HepG2 (cell line): ENCODE data around the gene SYNE2. TPM values are rescaled to one million over a fixed set of nuclear protein-coding genes. Genes with fewer than 3 reads are reported as not detected.

ENCODE experiments used
- ATAC-seq: fragments of 200-7000 bp; cut with Tn5 transposase; 3 replicates; pipeline ENCODE4 v1.9.1; 2020; ENCODE audit warnings: mild to moderate bottlenecking, moderate library complexity
- BruUV-seq: library from RNA; stranded (reverse); fragments of 400-500 nt; replicated peaks from 2 replicates; lab custom pipeline; 2021; lab: Mats Ljungman, UMichigan
- CTCF ChIA-PET: fragments of 300-600 bp; formaldehyde crosslinking; extraction: SDS; loops from one replicate; lab custom pipeline; 2021; ENCODE audit warnings: low total read pairs, inconsistent platforms, low intra/inter-chr PET ratio; lab: Yijun Ruan, JAX
- POLR2A ChIA-PET: fragments of 350-600 bp; sonication (Branson Sonifier 250); formaldehyde crosslinking; loops from one replicate; lab custom pipeline; 2020; ENCODE audit warnings: antibody characterized with exemption, inconsistent platforms; lab: Yijun Ruan, JAX
- DNase-seq: peaks from one replicate; pipeline ENCODE4 v3.0.0-alpha.2; 2015; ENCODE audit warnings: low spot score
- FAIRE-seq: peaks from 3 replicates; lab custom pipeline; 2011; peaks lifted over from hg19 to GRCh38; lab: Jason Lieb, UNC
- H2AFZ ChIP-seq: one replicate; pipeline ENCODE4 v1.6.1; 2011; ENCODE audit warnings: low read length, inconsistent platforms
- H3K27ac ChIP-seq: fragments of 300-600 bp; 3 replicates; pipeline ENCODE4 v1.8.0; 2011; ENCODE audit warnings: mixed run types, mild to moderate bottlenecking, mixed read lengths, low read length, inconsistent platforms; ENCODE audit not compliant: insufficient read depth; ENCODE audit errors: extremely low read length
- H3K27me3 ChIP-seq, 2 experiments: fragments of 200-600 bp in 1 of 2; 2 replicates in 1 of 2; 3 replicates in 1 of 2; pipeline versions ENCODE4 v1.6.0 to v1.8.0; 2011; ENCODE audit warnings: low read length in 2 of 2, mild to moderate bottlenecking in 2 of 2, moderate library complexity in 2 of 2, inconsistent platforms in 1 of 2; ENCODE audit not compliant: insufficient read depth in 2 of 2, control insufficient read depth in 1 of 2
- H3K36me3 ChIP-seq, 2 experiments: fragments of 200-600 bp in 1 of 2; replicated peaks in 1 of 2; 2 replicates in 1 of 2; 3 replicates in 1 of 2; pipeline versions ENCODE4 v1.5.1 to v1.8.0; 2011; ENCODE audit warnings: low read length in 2 of 2, inconsistent platforms in 1 of 2; ENCODE audit not compliant: insufficient read depth in 2 of 2, control insufficient read depth in 1 of 2
- H3K4me1 ChIP-seq: 2 replicates; pipeline ENCODE4 v1.5.1; 2012; ENCODE audit warnings: low read length, inconsistent platforms; ENCODE audit not compliant: insufficient read depth
- H3K4me2 ChIP-seq: 2 replicates; pipeline ENCODE4 v1.6.0; 2011; ENCODE audit warnings: low read depth, low read length, inconsistent platforms
- H3K4me3 ChIP-seq, 3 experiments: fragments of 200-600 bp in 1 of 3; sonication (generic), shearing (Covaris generic) in 1 of 3; replicated peaks in 1 of 3; 2 replicates each; pipeline ENCODE4 v1.5.1; 2011 to 2016; ENCODE audit warnings: low read length in 3 of 3, inconsistent platforms in 2 of 3, low read depth in 2 of 3, mild to moderate bottlenecking in 2 of 3, control low read depth in 1 of 3, mixed read lengths in 1 of 3; ENCODE audit not compliant: insufficient read depth in 1 of 3
- H3K79me2 ChIP-seq: one replicate; pipeline ENCODE4 v1.6.1; 2011; ENCODE audit warnings: low read length, inconsistent platforms; ENCODE audit not compliant: insufficient read depth
- H3K9ac ChIP-seq: 2 replicates; pipeline ENCODE4 v1.6.0; 2011; ENCODE audit warnings: mild to moderate bottlenecking, low read depth, low read length, inconsistent platforms; ENCODE audit not compliant: insufficient read depth
- H3K9me3 ChIP-seq: 2 replicates; pipeline ENCODE4 v1.5.1; 2012; ENCODE audit warnings: mild to moderate bottlenecking, low read length
- H4K20me1 ChIP-seq: 2 replicates; pipeline ENCODE4 v1.6.0; 2011; ENCODE audit warnings: inconsistent platforms, mild to moderate bottlenecking, low read length, moderate library complexity; ENCODE audit not compliant: insufficient read depth
- BRD4 ChIP-seq: sonication (generic); formaldehyde crosslinking; IDR thresholded peaks from 2 replicates; pipeline ENCODE4 v1.4.0; 2020; ENCODE audit warnings: missing genetic modification reagents
- FOSL2 ChIP-seq: sonication (generic); formaldehyde crosslinking; IDR thresholded peaks from 2 replicates; pipeline ENCODE4 v1.4.0; 2020; ENCODE audit warnings: missing genetic modification reagents
- GLMP ChIP-seq: sonication (generic); formaldehyde crosslinking; IDR thresholded peaks from 2 replicates; pipeline ENCODE4 v1.9.0; 2021; ENCODE audit warnings: missing genetic modification reagents, mild to moderate bottlenecking, borderline replicate concordance
- KAT8 ChIP-seq: IDR thresholded peaks from 2 replicates; pipeline ENCODE4 v1.6.1; 2016; ENCODE audit warnings: missing genetic modification reagents, missing compliant biosample characterization
- KLF11 ChIP-seq: IDR thresholded peaks from 2 replicates; pipeline ENCODE4 v1.6.1; 2016; ENCODE audit warnings: missing compliant biosample characterization
- TGIF2 ChIP-seq: IDR thresholded peaks from 2 replicates; pipeline ENCODE4 v1.6.1; 2016; ENCODE audit warnings: control low read depth, missing compliant biosample characterization
- ZBTB10 ChIP-seq: sonication (generic); formaldehyde crosslinking; IDR thresholded peaks from 2 replicates; pipeline ENCODE4 v1.4.0; 2020; ENCODE audit warnings: missing genetic modification reagents, borderline replicate concordance
- ZMYM2 ChIP-seq: sonication (generic); formaldehyde crosslinking; IDR thresholded peaks from 2 replicates; pipeline ENCODE4 v1.8.0; 2022; ENCODE audit warnings: mild to moderate bottlenecking, missing genetic modification reagents
- ZNF225 ChIP-seq: sonication (generic); formaldehyde crosslinking; IDR thresholded peaks from 2 replicates; pipeline ENCODE4 v1.4.0; 2020; ENCODE audit warnings: mild to moderate bottlenecking, missing genetic modification reagents
- ZNF577 ChIP-seq: sonication (generic); formaldehyde crosslinking; IDR thresholded peaks from 2 replicates; pipeline ENCODE4 v1.4.0; 2020; ENCODE audit warnings: mild to moderate bottlenecking, low read depth, missing genetic modification reagents, borderline replicate concordance
- ZNF619 ChIP-seq: sonication (generic); formaldehyde crosslinking; IDR thresholded peaks from 2 replicates; pipeline ENCODE4 v1.4.0; 2020; ENCODE audit warnings: mild to moderate bottlenecking, missing genetic modification reagents
- ZNF710 ChIP-seq: sonication (generic); formaldehyde crosslinking; IDR thresholded peaks from 2 replicates; pipeline ENCODE4 v1.5.0; 2020; ENCODE audit warnings: mild to moderate bottlenecking, missing genetic modification reagents, borderline replicate concordance
- ZNF780A ChIP-seq: sonication (generic); formaldehyde crosslinking; IDR thresholded peaks from 2 replicates; pipeline ENCODE4 v1.8.0; 2022; ENCODE audit warnings: mild to moderate bottlenecking, missing genetic modification reagents, moderate library complexity
- ZNF788 ChIP-seq: sonication (generic); formaldehyde crosslinking; IDR thresholded peaks from 2 replicates; pipeline ENCODE4 v1.5.0; 2020; ENCODE audit warnings: mild to moderate bottlenecking, missing genetic modification reagents, borderline replicate concordance
- WGBS: methylation state at CpG from one replicate; pipeline ENCODE4 v1.1.6; 2017; ENCODE audit warnings: low lambda C conversion rate; 5-methylcytosine and 5-hydroxymethylcytosine counted together
- in situ Hi-C: cut with HindIII; loops from 2 replicates; pipeline ENCODE4 v1.10.0; 2017; ENCODE audit warnings: low pct_unique_long_range_greater_than_20kb; ENCODE audit not compliant: extremely low pct_ligation_motif_present
- intact Hi-C: fragments of 100-400 bp; cut with micrococcal nuclease; formaldehyde crosslinking; loops from one replicate; pipeline ENCODE4 v1.10.0; 2022; ENCODE audit not compliant: unreplicated experiment
- polyA plus RNA-seq, 8 experiments: library from polyadenylated mRNA; depleted of rRNA in 3 of 8; stranded (reverse) in 7 of 8; unstranded in 1 of 8; fragments of >200 nt; fragmentation: Illumina TruSeq in 4 of 8; extraction: Trizol in 4 of 8; gene quantifications; 2 replicates each; pipeline versions ENCODE4 v1.2.1 to v1.2.3, GENCODE V29; 2011 to 2016; ENCODE audit warnings: low read depth in 4 of 8, missing spikeins in 1 of 8, mixed read lengths in 1 of 8; ENCODE audit not compliant: insufficient read depth in 1 of 8
- total RNA-seq, 5 experiments: library from RNA; depleted of rRNA; stranded (reverse); fragments of >200 nt; fragmentation: Illumina TruSeq; extraction: Trizol; gene quantifications; 2 replicates each; pipeline ENCODE4 v1.2.3, GENCODE V29; 2016; ENCODE audit warnings: low read depth in 1 of 5
- TF ChIP-seq, protein P1 (sequence below): sonication (generic); formaldehyde crosslinking; IDR thresholded peaks from 2 replicates; pipeline ENCODE4 v1.5.0; 2020; ENCODE audit warnings: mild to moderate bottlenecking, missing genetic modification reagents

The SYNE2 gene
- total and polyA plus RNA-seq, 2 of the 13 experiments (the other 11 are each of a cell fraction or from before 2014, with no cell fraction given): 6.2 to 13.3 TPM

DNA sequence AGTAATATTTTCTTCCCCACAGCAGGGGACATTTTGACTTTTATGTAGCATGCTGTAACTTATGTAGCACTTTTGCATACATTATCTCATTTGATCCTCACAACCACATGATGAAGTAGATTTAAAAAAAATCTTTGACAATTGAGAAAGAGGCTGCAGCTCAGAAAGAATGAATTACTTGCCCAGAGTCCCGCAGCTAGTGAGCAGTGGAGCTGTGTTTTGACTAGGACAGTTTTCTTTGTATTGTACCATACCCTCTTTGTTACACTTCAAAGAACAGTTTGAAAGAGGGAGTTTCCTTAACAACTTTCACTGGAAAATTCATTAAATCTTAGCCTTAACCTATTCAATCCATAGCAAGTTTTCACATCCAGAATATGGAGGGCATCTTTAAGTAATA, 58.6 kb downstream of the SYNE2 start (continued):
- no peak for TF ChIP-seq ZBTB10 (CRISPR knock-in tag)
- no peak for TF ChIP-seq ZNF780A (CRISPR knock-in tag)
- TF ChIP-seq ZNF788 (CRISPR knock-in tag): no peak

DNA sequence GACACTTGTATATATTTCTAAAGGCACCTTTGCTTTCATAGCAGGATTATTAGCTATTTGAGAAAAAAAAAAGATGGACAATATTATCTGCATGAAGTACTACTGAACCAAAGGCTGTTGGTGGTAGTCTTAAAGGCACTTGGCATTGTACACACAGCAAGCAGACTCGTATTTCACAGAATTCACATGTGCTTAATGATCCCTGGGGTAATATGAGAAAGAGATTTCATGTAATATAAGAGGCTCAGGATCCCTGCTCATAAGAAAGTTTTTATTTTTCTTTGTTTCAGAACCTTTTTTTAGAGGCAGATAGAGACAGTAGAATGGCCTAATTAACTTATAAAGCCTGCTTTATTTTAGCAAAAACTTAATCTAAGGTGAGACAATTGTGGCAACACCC, 59.5 kb downstream of the SYNE2 start:
- ChIA-PET POLR2A (no interaction called here), CTCF (no interaction called here)
- DNase-seq (no peak), FAIRE-seq (no peak), ATAC-seq (no peak)
- Histone ChIP-seq H3K4me2 (no peak overlapping the region), H3K36me3 (no peaks in the 10 kb centered on the region), H3K9ac (no peak overlapping the region), H2AFZ (no peak overlapping the region), H4K20me1 (no peaks in the 10 kb centered on the region), H3K4me1 (no peaks in the 10 kb centered on the region), H3K79me2 (no peaks in the 10 kb centered on the region), H3K9me3 (no peaks in the 10 kb centered on the region), H3K4me3 (no peak overlapping the region), H3K27ac (no peak overlapping the region), H3K27me3 (no peaks in the 10 kb centered on the region)
- intact Hi-C loops: no loop called here
- TF ChIP-seq ZNF710 (no peak), KAT8 (CRISPR knock-in tag) (no peak), ZNF577 (CRISPR knock-in tag) (no peak), ZNF619 (CRISPR knock-in tag) (no peak), TGIF2 (no peak), GLMP (CRISPR knock-in tag) (no peak), ZMYM2 (CRISPR knock-in tag) (no peak), ZNF225 (CRISPR knock-in tag) (no peak), KLF11 (CRISPR knock-in tag) (no peak), FOSL2 (CRISPR knock-in tag) (no peak), BRD4 (CRISPR knock-in tag) (no peak)
- TF ChIP-seq, protein P1, sequence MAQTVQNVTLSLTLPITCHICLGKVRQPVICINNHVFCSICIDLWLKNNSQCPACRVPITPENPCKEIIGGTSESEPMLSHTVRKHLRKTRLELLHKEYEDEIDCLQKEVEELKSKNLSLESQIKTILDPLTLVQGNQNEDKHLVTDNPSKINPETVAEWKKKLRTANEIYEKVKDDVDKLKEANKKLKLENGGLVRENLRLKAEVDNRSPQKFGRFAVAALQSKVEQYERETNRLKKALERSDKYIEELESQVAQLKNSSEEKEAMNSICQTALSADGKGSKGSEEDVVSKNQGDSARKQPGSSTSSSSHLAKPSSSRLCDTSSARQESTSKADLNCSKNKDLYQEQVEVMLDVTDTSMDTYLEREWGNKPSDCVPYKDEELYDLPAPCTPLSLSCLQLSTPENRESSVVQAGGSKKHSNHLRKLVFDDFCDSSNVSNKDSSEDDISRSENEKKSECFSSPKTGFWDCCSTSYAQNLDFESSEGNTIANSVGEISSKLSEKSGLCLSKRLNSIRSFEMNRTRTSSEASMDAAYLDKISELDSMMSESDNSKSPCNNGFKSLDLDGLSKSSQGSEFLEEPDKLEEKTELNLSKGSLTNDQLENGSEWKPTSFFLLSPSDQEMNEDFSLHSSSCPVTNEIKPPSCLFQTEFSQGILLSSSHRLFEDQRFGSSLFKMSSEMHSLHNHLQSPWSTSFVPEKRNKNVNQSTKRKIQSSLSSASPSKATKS (CRISPR knock-in tag): no peak
- 77% methylated on average over 1 of the region's 1 CpG for WGBS
- in situ Hi-C loops: no loop called here
- BruUV-seq: no TSS peak
